HG02870 (cell line): ENCODE results near the gene YIPF4.
"Not testable (repeated sequence)": the region's sequence is repeated elsewhere in the genome, so short reads cannot be mapped to it uniquely, and the experiment has no call there.

Experiments used
- ATAC-seq: cut with Tn5 transposase; IDR thresholded peaks from one replicate; pipeline ENCODE4 v1.9.1; 2021; ENCODE audit warnings: mild to moderate bottlenecking, moderate library complexity; ENCODE audit not compliant: unreplicated experiment

YIPF4 gene

GRCh38 chr2:32284321-32284720, 6.6 kb downstream of the YIPF4 start:
- ATAC-seq, result peak; percentile 73

DNA sequence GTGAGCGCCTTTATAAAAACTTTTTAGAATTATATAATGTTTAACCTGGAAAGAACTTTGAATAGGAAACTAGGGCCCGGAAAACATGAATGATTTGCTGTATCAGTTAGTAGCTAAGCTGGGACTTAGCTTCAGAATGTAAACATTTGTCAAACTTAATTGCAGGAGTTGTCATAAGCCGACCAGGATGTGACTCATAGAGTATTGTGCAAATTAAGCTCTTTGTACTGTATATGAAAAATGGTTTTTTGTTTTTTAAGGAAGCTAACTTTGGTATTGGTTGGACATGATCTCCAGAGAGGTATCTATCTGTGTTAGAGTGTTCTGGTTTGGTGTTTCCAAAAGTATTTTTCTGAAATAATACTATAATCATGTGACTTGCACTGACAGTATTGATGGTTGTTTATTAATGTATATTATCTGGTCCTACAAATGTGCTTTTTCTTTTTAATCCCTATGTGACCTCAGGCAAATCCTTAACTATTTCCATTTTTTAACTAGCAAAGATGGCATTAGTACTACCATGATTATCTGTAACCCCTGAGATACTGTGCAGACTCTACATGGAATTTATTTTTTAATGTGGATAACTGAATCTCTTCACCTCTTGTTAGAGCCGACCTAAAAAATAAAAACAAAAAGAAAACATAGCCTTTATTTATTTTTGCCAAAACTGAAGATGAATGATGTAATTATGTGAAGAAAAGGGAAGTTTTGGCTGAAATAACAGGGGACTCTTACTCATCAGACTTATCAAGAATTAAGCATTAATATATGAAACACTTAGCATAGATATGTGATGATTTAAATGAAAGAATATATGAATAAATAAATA, 11.7 kb downstream of the YIPF4 start:
- no peak for ATAC-seq

DNA sequence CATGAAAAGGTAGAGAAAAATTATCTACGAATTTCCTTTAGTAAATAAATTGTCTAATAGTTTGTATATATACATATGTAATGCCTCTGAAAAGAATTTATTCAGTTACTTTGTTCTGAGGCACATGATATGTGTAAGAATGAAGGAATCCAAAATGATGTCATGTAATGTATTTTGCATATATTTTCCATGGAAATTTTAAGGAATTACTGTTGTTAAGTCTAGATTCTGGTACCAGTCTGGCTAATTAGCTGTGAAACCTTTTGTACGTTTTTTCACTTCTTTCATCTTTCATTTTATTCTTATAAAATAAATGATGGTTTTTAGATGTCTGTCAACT, 12.3 kb downstream of the YIPF4 start:
- ATAC-seq, result no peak

GRCh38 chr2:32291746-32292145, 14.0 kb downstream of the YIPF4 start:
- ATAC-seq, result no peak

DNA sequence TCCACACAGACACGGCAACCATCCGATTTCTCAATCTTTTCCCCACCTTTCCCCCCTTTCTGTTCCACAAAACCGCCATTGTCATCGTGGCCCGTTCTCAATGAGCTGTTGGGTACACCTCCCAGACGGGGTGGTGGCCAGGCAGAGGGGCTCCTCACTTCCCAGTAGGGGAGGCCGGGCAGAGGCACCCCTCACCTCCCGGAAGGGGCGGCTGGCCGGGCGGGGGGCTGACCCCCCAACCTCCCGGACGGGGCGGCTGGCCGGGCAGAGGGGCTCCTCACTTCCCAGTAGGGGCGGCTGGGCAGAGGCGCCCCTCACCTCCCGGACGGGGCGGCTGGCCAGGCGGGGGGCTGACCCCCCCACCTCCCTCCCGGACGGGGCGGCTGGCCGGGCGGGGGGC, 15.8 kb downstream of the YIPF4 start:
- ATAC-seq, result not testable (repeated sequence)

GRCh38 chr2:32293966-32294562, 16.4 kb downstream of the YIPF4 start:
- ATAC-seq, result not testable (repeated sequence)

DNA sequence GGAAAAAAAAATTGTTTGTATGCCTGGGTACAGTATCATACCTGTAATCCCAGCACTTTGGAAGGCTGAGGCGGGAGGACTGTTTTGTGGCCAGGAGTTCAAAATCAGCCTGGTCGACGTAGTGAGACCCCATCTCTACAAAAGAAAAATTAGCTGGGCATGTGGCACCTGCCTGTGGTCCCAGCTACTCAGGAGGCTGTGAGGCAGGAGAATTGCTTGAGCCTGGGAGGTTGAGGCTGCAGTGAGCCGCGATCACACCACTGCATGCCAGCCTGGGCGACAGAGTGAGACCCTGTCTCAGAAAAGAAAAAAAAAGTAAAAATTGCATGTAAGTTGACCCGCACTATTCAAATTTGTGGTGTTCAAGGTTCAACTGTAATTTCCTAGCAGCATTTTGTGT, 32.9 kb downstream of the YIPF4 start:
- no peak for ATAC-seq

GRCh38 chr2:32314886-32315285, 37.2 kb downstream of the YIPF4 start:
- ATAC-seq, result no peak

DNA sequence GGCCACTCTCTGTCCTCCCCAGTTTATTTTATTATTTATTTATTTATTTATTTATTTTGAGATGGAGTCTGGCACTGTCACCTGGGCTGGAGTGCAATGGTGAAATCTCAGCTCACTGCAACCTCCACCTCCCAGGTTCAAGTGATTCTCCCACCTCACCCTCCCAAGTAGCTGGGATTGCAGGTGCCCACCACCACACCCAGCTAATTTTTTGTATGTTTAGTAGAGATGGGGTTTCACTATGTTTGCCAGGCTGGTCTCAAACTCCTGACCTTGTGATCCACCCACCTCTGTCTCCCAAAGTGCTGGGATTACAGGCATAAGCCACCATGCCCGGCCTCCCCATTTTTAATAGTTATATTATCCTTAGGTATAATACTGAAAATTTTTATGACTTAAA, 51.0 kb downstream of the YIPF4 start:
- ATAC-seq, result not testable (repeated sequence)

DNA sequence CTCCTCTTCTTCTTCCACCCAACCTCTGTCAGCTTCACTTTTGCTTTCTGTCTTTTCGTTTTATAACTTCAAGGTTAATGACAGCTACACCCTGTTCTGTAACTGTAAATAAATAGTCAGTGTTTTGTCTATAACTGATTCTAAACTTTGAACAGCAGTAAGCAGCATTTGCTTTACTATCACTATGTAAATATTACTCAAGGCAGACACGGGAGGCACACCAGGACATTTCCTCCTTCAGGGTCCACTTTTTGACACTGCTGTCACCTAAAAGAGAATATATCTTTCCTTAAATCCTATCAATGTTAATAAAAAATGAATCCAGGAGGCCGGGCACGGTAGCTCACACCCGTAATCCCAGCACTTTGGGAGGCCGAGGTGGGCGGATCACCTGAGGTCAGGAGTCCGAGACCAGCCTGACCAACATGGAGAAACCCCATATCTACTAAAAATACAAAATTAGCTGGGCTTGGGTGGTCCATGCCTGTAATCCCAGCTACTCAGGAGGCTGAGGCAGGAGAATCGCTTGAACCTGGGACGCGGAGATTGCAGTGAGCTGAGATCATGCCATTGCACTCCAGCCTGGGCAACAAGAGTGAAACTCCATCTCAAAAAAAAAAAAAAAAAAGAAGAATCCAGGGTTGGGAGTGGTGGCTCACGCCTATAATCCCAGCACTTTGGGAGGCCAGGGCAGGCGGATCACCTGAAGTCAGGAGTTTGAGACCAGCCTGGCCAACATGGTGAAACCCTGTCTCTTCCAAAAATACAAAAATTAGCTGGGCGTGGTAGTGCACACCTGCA, 51.7 kb downstream of the YIPF4 start:
- ATAC-seq, result not testable (repeated sequence)

GRCh38 chr2:32330136-32330535, 52.4 kb downstream of the YIPF4 start:
- ATAC-seq, result no peak

- ATAC-seq, result no peak
Observed at GRCh38 chr2:32342801-32343200, 65.1 kb downstream of the YIPF4 start.

- not testable (repeated sequence) for ATAC-seq
Observed at GRCh38 chr2:32350797-32351196, 73.1 kb downstream of the YIPF4 start.

DNA sequence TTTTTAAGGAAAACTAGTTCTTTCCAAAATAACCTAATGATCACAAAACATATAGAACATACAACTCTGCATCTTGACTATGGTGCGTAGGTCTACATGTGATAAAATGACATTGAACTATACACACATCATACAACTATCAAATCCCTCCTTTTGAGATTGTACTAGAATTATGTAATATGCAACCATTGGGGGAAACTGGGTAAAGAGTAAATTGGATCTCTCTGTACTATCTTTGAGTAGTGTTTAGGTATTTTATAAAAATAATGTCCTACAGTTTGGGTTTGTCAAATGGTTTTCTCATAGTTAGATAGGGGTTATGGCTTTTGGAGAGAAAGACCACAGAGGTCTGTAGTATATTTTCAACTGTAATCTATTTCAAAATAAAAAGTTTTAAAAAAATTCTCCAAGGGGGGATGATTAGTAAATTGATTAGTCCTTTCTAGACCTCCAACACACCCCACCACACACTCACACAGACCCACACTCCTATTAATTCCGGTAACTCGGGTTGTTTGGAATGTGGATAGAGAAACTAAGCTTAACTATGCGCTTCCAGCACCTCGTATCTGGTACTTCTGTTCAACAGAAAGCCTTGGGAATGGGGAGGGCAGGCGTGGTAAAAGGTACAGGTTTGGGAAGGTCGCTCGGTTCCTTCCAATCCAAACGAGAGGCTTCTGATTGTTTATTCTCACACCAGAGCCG, 78.4 kb downstream of the YIPF4 start:
- ATAC-seq, result no peak

- ATAC-seq, result peak; percentile 83
Observed at GRCh38 chr2:32356681-32357317, 79.1 kb downstream of the YIPF4 start, which contains the start of gene BIRC6. Gene BIRC6 (plus strand): TSS chr2:32357023. CDS start chr2:32357162, 139 bp downstream.

DNA sequence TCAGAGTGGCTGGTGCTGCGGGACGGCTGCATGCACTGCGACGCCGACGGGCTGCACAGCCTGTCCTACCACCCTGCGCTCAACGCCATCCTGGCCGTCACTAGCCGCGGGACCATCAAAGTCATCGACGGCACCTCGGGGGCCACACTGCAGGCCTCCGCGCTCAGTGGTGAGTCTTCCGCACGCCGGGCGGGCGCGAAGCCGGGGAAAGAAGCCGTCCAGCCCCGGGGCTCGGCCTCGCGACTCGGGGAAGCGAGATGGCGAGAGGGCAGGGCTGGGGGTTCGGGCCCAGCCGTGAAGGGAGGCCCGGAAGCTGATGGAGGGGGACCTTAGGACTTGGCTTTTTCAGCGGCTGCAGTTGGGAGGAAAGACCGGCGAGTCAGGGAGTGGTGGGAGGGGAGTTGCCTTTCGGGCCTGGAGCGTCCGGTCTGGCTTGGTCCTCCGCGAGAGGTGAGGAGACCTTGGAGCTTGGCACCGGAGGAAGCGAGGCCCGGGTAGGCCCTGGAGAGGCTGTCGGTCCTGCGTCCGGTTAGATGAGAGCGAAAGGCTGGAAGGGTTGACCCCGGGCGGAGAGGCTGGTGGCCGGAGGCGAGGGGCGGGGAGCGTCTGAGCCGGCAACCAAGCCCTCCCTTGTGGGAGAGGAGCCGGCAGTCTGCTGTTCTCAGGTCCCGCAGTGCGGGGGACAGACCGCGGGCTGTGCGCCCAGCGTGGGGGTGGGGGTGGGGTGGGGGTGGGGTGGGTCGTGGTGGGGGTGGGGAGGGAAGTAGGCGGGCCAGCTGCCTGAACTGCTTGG, 79.8 kb downstream of the YIPF4 start:
- ATAC-seq, result peak; percentile 5

DNA sequence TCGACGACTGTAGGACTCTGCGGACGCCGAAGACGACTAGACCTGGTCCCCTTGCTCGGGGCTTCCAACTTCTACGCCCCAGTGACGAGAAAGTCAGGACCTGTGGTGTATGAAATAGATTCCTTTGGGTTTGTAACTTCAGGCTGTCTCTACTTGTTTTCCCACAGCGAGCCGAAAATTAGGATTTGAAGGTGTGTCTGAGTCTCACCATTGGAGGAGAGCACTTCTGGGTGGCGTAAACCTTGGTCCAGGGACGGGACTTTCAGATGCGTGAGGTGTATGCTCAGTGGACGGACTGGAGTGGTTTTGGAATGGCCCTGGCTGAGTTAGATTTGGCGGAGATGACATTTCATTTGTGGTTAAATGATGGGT, 80.4 kb downstream of the YIPF4 start:
- no peak for ATAC-seq

DNA sequence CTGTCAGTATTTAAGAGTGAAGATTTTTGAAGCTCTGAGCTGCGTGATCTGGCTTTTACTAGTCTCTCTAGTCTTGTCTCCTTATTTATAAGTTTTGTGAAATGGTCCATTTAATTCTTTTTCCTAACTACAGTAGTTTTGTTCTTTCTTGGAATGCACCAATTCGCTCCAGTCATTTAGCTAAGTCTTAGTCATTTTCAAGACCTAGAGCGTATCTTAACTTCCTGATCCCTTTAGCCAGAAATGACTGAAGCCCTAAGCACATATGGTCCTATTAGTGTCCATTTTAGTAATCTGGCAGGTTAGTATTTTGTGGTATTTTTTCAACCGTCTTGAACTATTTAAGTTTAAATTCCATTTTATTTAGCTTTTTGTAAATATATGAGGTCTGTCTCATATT, 82.7 kb downstream of the YIPF4 start:
- ATAC-seq, result peak; percentile 19

DNA sequence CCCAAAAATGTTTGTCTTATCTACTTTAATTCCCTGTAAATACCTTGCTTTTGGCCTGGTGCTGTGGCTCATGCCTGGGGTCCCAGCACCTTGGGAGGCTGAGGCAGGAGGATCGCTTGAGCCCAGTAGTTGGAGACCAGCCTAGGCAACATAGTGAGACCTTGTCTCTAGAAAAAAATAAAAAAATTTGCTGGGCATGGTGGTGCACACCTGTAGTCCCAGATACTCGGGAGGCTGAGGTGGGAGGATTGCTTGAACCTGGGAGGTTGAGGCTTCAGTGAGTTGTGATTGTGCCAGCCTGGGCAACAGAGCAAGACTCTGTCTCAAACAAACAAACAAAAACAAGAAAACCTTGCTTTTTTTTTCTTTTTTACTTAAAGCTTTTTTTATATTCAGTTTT, 85.3 kb downstream of the YIPF4 start:
- not testable (repeated sequence) for ATAC-seq

DNA sequence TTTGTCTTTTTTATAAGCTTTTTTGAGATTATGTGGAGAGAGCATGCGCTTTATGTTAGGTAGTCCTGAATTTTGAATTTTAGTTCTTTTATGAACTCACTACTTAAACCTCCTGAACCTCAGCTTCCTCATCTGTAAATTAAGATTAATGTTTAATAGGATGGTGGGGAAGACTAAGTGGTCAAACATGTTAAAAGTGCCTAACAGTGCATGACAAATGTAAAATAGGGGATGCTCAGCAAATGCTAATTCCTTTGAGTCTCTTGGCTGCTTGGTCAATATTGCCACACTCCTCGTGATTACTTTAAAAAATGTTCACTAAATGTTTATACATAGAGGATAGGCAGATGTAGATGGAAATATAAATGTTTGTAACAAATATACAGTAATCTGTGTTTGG, 85.9 kb downstream of the YIPF4 start:
- no peak for ATAC-seq
